GM12874 (cell line): ENCODE results near the gene SLFN11.

Experiments
- TF ChIP-seq, protein P1 (sequence below): IDR thresholded peaks from 2 replicates; pipeline ENCODE4 v1.5.1; 2011; ENCODE audit warnings: low read depth, mild to moderate bottlenecking, control low read depth, low read length, moderate library complexity; ENCODE audit not compliant: insufficient read depth

The SLFN11 gene

DNA sequence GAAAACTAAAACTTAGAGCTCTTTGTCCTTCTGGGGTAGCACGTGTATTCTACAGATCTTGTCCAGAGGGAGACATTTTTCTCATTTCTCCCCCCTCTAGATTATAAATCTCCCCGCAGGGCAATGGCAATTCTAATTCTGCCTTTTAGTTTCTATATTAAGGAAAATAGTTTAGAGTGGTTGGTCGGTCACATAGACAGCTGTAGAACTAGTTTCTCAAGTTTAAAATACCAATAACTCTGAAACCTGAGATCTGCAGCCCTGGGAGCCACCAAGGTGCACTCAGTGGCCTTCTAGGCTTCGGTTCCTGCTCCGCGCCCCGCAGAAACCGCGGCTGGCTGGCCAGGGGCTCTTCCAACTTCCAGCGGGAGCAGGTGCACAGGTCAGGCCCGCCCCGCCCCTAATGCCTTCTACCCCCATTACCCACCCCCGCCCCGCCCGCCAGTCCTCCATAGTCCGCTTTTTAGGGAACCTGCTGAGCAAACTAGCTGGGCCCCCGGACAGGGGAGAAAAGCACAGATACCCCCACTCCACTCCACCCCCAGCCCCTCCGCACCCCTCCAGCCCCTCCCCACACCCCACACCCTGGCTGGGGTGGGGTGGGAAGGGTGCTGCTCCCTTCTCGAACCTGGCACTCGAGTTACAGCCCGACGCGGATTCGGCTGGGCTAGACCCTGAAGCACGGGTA, 431 bp downstream of the SLFN11 start:
- TF ChIP-seq, protein P1, sequence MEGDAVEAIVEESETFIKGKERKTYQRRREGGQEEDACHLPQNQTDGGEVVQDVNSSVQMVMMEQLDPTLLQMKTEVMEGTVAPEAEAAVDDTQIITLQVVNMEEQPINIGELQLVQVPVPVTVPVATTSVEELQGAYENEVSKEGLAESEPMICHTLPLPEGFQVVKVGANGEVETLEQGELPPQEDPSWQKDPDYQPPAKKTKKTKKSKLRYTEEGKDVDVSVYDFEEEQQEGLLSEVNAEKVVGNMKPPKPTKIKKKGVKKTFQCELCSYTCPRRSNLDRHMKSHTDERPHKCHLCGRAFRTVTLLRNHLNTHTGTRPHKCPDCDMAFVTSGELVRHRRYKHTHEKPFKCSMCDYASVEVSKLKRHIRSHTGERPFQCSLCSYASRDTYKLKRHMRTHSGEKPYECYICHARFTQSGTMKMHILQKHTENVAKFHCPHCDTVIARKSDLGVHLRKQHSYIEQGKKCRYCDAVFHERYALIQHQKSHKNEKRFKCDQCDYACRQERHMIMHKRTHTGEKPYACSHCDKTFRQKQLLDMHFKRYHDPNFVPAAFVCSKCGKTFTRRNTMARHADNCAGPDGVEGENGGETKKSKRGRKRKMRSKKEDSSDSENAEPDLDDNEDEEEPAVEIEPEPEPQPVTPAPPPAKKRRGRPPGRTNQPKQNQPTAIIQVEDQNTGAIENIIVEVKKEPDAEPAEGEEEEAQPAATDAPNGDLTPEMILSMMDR: no peak

GRCh38 chr17:35371934-35372333, 1.5 kb downstream of the SLFN11 start:
- TF ChIP-seq, protein P1: no peak

GRCh38 chr17:35368081-35368830, 5.2 kb downstream of the SLFN11 start:
- TF ChIP-seq, protein P1: no peak

DNA sequence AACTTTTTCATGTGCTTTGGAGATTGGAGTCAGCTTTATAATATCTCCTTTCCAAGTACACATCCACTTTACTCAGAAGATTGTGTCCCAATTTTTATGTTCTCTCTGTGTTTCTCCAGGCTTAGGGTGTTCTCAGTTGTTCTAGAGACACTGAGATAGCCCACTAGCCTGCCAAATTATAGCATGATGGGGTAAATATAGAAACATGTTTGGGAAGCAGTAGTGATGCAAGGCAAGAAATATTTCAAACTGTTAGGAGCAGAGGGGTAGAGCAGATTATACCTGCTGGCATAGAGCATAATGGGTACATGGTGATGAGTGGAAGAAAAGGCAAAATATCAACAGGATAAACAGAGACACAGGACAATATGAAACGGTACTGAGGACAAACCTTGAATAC, 12.4 kb downstream of the SLFN11 start:
- TF ChIP-seq, protein P1: no peak

GRCh38 chr17:35359398-35359797, 14.0 kb downstream of the SLFN11 start:
- TF ChIP-seq, protein P1: no peak

- TF ChIP-seq, protein P1: no peak
Observed at GRCh38 chr17:35352284-35352683, 21.1 kb downstream of the SLFN11 start.

DNA sequence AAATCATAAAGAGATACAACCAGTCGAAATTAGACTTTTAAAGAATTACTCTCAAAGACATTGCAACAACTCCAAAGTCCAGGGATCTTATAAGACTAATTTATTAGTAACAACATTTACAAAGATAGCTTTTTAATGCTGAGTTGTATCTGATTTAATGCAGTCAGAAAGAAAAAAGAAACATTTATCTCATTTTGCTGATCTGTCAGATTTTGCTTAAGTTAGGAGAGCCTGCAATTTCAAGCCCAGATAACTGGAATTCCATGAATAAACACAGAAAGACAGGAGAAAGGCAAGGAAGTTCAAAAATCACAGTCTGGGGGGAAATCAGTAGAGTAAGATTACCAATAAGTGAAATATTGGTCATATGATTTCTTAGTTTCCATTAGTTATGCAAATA, 22.9 kb downstream of the SLFN11 start:
- TF ChIP-seq, protein P1: no peak
